ENCODE data around the gene PNMA8B.
"Not testable (repeated sequence)": the region's sequence is repeated elsewhere in the genome, so short reads cannot be mapped to it uniquely, and the experiment has no call there.

PNMA8B gene

GRCh38 chr19:46495786-46496099 is at the start of gene PNMA8B:
TSS of gene PNMA8B (minus strand) at chr19:46495867. CDS start at chr19:46495465, 402 bp downstream.
- peak; percentile 37 for DNase-seq

GRCh38 chr19:46544651-46545050 is 49.0 kb upstream of the PNMA8B start:
- DNase-seq: no peak

GRCh38 chr19:46542428-46543230 is 47.0 kb upstream of the PNMA8B start:
- peak; percentile 68 for DNase-seq

- peak; percentile 39 for DNase-seq
Observed at GRCh38 chr19:46537136-46538097, 41.8 kb upstream of the PNMA8B start.

DNA sequence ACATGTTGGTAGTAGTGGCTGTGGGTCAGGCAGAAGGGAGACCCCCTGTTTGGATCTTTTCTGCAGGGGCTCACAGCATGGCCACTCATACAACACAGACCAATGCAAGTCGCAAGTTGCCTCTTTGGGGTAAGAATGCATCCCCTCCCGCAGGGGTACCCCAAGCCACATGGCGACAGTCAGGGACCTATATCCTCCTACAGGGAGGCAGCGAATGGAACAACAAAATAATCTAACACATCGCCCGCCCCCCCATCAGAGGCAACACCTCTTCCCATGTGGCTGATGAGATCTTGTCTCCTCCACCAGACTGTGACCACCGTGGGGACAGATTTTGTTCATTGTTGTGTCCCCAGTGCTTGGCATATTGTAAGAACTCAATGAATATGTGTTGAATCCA is 40.7 kb upstream of the PNMA8B start:
- DNase-seq: no peak

DNA sequence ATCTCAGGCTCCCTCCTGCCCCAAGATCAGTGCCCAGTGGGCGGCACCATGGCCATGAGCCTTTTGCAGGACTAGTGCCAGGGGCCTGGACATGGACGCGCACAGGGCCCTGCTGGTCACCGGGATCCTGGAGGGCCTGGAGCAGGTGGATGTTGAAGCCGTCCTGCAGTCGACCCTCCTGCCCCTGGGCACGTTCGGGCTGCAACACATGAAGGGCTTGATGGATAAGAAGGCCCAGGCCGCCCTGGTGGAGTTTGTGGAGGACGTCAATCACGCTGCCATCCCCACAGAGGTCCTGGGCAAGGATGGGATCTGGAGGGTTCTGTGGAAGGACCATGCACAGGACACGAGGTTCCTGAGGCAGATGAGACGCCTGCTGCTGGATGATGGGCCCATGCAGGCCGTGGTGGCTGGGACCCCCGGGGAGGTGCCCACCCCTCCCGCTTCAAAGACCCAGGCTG is 38.0 kb upstream of the PNMA8B start:
- no peak for DNase-seq

DNA sequence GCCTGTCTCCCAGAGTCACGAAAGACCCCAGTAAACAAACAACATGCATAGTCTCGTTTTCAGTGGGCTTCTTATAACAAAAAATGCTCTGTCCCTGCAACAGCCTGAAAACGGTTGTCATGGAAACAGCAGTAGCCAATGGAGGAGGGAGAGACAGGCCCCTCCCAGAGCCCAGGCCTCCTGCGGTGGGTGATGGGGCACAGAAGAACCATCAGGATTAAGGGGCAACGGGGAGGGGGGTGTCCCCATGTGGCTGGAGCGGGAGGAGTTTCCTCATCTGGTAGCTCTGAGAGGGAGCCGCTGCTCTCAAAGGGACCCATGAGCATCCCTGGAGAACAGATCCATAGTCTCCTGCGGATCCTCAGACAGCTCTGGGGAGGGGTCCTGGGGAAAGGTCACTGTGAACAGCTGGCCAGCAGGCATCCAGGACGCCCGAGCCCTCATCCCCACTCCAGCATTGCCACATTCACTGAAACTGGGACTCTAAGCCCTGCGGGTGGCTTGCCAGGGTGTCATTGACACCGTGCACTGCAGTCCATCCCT is 37.5 kb upstream of the PNMA8B start:
- DNase-seq: no peak

DNA sequence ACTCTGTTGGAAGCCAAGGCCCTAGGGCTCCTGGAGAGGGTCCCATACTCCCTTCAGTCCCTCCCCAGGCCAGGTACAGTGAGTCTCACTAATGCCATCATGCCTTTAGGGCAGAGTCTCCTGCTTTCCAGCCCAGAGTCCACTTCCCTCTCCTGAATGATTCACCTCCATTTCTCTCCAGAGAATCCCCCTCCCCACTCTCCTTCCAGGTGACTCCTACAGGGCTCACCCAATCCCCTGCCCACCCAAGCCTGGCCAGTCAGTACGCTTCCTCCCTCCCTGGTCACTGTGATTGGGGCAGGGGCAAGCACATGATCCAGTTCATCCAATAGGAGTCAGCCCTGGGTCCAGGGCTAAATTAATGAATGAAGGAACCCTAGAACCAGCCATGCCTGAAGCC is 35.0 kb upstream of the PNMA8B start:
- DNase-seq: no peak

- DNase-seq: peak; percentile 72
Observed at GRCh38 chr19:46529622-46530451, 34.2 kb upstream of the PNMA8B start.

GRCh38 chr19:46528601-46529590 is 33.2 kb upstream of the PNMA8B start:
- DNase-seq: no peak

GRCh38 chr19:46526801-46527200 is 31.1 kb upstream of the PNMA8B start:
- DNase-seq: not testable (repeated sequence)

DNA sequence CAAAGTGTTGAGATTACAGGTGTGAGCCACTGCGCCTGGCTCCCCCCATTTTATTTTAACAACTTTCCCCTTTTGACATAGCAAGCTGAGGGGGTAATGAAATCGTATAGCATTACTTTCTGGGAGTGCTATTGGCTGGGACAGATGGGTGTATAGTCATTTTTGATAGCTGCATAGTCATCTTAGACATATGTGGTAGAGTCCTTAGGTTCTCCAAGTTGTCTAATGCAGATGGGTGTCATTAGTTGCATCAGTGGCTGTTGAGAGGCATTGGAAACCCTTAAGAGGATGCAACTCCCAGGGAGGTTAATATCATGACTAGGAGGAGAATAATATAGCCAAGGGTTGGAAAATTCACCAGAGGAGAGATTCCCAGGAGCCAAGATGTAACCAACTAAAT is 28.6 kb upstream of the PNMA8B start:
- DNase-seq: no peak

DNA sequence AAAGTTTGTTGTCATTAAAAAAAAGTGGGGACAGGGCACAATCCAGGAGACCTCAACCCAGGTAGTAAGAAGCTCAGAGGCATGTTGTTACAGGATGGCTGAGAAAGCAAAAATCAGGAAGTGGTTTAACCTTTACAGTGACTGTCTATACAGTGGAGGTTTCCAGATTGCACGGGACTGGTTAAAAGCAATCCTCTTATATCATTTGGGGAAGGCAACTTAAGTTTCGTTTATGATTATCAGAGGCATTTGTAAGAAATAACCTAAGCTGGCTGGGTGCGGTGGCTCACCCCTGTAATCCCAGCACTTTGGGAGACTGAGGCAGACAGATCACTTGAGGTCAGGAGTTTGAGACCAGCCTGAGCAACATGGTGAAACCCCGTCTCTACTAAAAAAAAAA is 27.3 kb upstream of the PNMA8B start:
- DNase-seq: peak; percentile 44

GRCh38 chr19:46521241-46521868 is 25.7 kb upstream of the PNMA8B start:
- DNase-seq: no peak

- DNase-seq: no peak
Observed at GRCh38 chr19:46520616-46521015, 24.9 kb upstream of the PNMA8B start.

DNA sequence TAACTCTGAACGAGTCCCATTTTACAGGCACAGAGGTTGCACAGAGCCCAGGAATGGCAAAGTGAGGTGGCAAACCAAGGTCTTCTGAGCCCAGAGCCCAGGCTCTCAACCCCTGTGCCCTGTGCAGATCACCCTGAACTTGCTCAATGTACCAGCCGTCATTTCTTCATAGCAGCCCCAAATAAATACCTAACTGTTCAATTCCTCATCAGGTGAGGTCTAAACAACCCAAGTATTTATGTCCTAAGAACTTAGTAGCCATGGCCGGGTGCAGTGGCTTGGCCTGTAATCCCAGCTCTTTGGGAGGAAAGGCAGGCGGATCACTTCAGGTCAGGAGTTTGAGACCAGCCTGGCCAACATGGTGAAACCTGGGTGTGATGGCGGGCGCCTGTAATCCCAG is 21.8 kb upstream of the PNMA8B start:
- DNase-seq: no peak

GRCh38 chr19:46515879-46516350 is 20.2 kb upstream of the PNMA8B start:
- no peak for DNase-seq

GRCh38 chr19:46515290-46515609 is 19.6 kb upstream of the PNMA8B start:
- no peak for DNase-seq

DNA sequence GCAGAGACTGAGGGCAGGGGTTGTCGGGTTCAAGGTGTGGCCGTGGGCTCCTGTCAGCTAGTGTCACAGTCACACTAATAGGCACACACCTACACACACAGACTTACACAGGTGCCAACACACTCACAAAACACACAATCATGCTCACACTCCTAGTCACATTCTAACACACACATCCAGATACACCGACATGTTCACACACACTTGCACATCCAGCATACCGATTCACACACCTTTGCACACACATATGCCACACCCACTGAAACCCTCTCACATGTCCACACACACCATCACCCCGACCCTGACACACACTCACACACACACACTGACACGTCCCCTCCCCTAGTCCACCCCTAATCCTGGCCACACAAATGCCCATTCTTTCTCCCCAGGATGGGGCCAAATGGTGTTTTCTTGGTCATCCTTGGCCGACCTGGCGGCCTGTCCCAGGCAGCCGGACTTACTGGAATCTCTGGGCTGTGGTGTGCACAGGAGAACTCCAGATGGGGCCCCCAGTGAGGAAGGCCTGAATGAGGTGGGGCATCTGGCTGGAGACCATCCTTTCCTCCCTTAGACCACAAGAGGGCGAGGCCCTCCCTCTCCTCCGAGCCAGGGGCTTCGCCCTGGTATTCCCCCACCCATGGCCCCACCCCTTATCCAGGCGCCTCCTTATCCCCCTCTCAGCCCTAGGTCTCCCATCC is 19.1 kb upstream of the PNMA8B start:
- DNase-seq: no peak

Measured in activated CD4-positive, alpha-beta T cell treated with anti-CD3 and anti-CD28 coated beads for 1 hour (primary cell).